NCI-H774 (cell line): ENCODE measurements around the gene BMAL2.

Experiments
- DNase-seq: peaks from one replicate; lab custom pipeline; 2025; lab: John Stamatoyannopoulos, UW

Gene BMAL2

DNA sequence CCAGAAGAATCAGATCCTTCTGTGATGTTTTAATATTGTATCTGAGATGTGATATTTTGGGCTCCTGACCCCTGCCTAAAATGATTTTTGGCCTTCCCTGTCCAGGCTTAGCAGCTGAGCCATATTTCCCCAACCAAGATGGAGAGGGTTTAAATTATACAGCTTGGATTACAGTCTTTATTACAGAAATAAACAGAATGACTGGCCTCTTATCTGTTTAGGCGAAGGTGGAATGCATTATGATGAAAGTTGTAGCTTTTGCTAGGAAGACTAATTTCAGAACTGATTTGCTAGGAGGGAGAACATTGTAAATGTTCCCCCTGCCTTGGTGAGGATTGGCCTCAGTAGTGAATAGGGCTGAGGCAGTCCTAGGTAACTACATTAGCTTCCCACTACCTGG lies 23.3 kb downstream of the BMAL2 start:
- no peak for DNase-seq

DNA sequence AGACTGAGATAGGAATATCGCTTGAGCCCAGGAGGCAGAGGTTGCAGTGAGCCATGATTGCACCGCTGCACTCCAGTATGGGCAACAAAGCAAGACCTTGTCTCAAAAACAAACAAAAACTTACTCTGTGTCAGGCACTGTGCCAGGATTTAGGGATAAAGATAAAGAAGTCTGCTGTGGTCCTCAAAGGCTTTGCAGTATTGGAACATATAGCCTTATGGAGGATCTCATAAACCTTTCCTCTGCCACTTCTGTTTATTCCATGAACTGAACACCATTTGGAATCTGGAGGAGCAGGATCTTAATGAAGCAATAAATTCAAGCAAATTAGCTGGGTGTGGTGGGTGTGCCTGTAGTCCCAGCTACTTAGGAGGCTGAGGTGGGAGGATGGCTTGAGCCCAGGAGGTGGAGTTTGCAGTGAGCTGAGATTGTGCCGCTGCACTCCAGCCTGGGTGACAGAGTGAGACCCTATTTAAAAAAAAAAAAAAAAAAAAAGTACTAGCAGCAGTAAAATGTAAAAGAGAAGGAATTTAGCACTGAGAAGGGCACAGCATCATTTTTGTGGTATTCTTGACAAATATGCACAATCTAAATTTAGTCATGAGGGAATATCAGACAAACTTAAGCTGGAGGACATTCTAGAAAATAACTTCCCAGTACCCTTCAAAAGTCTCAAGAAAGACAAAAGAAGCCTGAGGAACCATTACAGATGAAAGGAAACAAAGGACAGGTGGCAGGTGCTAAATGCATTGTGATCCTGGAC lies 27.1 kb downstream of the BMAL2 start:
- DNase-seq, result no peak

DNA sequence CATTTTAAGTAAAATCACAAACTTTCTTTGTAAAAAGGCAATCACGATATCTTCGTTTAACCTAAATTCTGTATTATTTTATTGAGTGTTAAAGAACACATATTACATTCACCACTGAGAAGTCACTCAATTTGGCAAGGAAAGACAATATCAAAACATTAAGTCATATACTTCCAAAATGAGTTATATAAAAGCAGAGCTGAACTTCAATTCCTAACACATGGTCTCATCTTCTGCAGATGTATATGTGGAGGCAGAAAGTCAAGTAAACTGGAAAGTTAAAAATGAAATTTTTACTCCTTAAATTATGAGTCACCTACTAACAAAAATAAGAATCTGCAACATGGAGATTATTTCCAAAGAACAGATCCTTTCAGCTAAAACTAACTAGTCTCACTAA lies 28.7 kb downstream of the BMAL2 start:
- DNase-seq, result no peak

DNA sequence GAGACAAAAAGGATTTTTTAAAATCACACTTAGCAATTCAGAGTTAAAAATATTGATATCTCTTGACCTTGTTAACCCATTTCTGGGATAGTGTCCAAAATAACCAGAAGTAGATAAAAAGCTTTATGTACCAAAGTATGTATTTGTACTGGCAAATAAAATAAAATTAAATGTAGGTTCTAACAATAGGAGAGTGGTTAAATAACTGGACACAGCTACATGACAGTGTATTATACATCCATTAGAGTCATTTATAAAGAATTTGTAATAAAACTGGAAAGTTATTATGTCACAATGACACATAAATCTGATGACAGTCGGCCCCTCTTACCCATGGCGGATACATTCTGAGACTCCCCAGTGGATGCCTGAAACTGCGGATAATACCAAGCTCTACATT lies 34.0 kb downstream of the BMAL2 start:
- no peak for DNase-seq

DNA sequence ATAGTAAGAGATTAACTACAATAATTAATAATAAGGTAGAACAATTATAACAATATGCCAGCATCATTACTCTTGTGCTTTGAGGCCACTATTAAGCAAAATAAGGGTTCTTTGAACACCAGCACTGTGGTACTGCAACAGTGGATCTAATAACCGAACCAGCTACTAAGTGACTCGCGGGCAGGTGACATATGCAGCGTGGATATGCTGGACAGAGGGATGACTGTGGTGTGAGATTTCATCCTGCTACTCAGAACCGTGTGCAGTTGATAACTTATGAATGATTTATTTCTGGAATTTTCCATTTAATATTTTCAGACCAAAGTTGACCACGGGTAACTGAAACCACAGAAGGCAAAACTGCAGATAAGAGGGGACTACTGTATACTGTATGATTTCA lies 34.4 kb downstream of the BMAL2 start:
- no peak for DNase-seq

DNA sequence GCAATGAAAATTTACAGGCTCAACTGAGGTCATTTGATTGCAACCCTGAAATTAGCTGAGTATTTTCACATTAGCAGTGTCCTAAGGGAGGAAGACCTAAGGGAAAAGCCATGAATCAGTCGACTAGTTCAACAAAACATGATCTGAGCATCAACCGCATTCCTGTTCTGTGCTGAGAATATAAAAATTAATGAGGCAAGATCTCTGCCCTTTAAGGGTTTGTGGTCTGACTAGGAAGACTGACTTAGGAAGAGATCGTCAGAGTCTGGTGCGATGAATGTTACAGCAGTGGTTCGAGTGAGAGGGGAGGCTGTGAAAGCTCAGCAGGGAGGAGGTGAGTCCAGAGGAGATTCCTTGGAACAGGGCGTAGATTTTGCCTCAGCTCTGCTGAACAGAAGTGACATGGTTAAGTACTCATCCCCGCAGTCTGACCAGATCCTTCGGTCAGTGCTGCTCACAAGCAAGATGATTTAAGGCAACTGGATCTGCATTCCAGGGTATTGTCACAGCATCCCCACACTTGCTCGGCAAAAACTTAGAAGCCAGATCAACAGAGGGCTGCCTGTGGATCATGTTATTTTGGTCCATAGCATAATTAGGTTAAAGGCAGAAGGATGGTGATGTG lies 49.6 kb downstream of the BMAL2 start:
- DNase-seq, result no peak
